D341Med (cell line): ENCODE results near the gene WDR86.

Source experiments
- DNase-seq: peaks from one replicate; pipeline ENCODE4 v3.0.0; 2012; ENCODE audit warnings: low spot score

Gene WDR86

DNA sequence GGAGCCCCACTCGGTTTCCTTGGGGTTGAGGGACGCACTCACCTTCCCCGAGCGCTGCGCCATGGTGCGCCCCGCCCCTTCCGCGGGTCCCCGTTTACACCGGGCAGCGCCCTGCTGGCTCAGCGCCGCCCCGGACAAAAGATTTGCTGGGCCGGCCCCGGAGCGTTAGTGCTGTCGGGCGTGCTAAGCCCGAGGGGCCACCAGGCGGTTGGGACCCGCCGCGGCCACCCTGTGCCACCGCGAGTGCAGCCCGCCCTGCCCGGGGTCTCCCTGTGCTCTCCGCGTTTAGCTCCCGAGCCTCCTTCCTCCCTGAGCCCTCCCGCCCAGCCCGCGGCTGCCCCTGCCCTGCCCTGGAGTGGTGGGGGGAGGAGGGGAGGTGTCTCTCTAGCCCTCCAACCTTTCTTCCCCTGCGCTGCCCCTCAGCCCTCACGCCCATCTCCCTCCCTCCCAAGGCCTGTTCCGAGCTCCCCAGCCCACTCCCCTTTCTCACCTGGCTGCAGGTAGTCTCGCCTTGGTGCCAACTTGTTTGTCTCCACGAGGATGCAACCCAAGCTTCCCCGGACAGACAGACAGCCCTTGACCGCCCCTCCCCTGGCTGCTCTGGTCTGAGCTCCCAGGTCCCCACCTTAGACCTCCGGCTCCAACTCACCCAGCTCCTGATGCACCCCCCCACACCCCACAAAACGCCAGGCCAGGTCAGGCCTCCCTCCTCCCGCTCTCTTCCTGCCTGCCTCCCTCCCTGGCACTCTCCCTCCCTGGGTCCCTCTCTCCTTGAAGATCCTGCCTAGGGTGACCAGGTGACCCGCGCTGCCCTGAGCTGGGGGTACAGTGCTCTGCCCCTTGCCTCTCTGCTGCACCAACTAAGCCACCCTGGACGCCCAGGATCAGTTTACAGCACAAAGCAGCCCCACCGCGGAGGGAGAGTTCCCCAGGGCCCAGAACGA lies 30.3 kb upstream of the WDR86 start, which contains the start of gene CRYGN:
TSS of gene CRYGN (minus strand) at position 287 of the 944 bp plus-strand sequence. CDS start at position 63, 224 bp downstream.
- DNase-seq: no peak

DNA sequence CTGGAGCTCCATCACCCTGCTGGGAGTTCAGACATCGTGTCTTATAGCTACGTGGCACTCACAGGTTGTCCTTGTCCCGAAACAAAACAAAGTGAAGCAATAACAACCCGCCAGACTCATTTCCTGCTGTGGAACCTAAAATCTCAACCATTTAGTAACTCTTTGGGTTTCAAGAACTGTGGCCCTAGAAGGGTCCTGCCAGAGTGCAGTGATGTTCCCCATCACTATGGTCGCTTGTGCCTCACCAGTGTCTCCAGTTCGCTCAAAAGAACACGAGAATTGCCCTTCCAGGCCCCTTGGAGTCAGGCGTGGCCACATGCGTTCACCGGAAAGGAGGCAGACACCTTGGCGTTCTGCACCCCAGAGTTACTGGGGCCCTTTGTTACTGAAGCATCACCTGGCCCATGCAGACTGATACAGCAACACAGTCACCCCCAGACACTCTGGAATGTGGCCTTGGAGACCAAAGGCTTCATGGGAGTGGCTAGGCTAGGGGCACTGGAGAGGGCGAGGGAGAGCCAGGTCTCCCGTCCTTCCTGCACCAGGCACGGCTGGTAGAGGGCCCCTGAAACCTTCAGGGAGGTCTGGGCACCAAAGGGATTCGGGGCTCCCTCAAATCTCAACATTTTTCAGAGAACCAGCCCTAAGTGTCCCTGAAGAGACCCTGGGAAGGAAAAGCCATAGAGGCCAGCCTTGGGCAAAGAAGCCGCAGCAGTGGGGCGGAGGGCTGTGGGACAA lies 29.2 kb upstream of the WDR86 start:
- DNase-seq: no peak

- DNase-seq: no peak
Observed at GRCh38 chr7:151437866-151438516, 28.2 kb upstream of the WDR86 start.

GRCh38 chr7:151437159-151437553 lies 27.3 kb upstream of the WDR86 start:
- DNase-seq: no peak

DNA sequence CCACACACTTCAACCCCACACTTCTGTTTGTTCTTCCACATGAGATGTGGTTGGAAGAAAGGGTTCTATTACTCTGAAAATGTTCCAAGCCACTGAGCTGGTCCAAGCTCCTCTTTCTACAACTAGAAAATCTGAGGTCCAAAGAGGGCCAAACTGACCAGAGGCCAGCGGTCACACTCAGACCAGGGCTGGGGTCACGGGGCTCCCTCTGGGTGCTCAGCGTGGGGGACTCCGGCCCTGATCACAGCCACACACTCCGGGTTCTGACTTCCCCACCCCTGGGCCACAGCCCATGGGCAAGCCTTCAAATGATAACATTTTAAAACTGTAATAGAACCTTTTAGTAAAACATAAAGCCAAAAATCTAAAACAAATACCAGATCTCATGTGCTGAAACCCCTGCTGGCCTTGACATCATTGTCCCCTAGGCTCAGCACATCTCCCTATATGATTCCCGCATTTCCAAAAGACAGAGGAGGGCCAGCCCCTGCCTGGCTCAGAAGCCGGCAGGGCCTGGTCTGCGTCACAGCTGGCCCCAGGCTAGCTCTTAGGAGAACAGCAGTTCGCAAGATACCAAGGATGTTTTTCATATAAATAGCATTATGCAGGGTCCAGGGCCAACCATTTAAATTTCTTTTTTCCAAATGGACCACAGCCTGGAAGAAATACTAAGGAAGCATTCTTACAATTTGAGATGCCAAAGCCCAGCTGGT lies 26.8 kb upstream of the WDR86 start:
- DNase-seq: no peak

GRCh38 chr7:151435971-151436370 lies 26.1 kb upstream of the WDR86 start:
- no peak for DNase-seq

DNA sequence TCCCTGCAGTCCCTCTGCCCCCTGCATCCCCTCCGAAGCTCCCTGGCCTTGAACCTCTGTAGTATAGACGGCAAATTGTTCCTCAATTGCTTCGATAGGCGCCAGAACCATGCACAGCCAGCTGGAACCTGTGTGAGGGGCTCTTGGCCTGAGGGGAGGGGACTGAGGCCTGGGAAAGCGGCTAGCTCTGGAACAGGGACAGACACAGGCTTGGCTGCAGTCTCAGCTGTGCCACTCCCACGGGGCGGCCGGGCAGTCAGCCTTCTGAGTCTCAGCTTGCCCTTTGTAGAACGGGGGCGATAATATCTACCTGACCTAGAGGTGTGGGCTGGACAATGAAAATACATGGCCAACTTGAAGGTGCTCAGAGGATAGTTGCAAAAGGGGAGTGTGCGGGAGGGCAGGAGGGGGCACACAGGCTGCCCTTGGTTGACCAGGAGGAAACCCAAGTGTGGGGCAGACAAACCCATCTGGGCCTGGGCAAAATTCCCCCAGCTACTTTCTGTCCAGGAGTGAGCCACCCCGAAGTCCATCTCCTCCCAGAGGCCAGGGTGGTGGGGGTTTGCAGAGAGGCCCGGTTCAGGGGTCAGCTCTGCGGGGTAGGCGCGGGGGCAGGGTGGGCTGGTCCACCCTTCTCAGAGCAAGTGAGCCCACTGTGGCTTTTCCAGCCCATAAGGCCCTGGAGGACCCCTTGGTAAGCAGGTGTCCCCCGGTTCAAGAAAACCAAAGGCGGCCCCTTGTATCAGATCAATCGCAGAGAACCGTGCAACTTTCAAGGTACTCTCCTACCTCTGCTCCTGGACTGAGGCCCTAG lies 25.5 kb upstream of the WDR86 start:
- no peak for DNase-seq

- no peak for DNase-seq
Observed at GRCh38 chr7:151434549-151434948, 24.7 kb upstream of the WDR86 start.

- DNase-seq: no peak
Observed at GRCh38 chr7:151433721-151434400, 24.0 kb upstream of the WDR86 start.

DNA sequence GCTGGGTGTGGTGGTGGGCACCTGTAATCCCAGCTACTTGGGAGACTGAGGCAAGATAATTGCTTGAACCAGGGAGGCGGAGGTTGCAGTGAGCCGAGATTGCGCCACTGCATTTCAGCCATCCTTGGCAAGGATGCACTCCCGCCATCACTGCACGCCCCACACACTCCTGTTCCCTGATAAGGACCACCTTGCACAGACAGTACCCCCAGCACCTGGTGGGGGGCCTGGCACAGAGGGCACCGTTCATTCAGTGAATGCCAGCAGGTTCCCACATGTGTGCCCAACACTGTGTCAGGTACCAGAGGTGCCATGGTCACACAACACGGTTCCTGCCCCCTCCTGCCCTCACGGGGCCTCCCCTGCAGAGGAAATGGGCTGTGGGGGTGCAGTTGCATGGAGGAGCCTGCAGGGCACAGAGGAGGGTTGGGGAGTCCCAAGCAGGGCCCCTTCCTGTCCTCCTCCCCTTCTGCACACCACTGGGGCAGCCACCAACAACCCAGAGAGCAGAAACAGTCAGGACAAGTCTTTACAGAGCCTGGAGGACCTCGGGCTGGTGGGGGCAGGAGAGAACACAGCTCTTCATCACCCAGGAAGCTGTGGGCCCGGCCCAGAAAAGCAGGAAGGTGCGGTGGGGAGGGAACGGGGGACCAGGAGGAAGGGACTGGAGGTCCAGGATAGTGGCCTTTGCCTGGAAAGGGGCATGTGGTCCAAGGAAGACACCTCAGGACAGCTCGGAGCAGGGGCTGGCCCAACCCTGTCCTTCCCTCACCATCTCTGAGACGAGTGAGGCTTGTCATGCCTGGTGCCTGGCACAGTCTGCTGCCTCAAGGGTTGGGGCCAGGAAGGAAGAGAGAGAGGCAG lies 23.1 kb upstream of the WDR86 start:
- no peak for DNase-seq

GRCh38 chr7:151431768-151432311 lies 22.0 kb upstream of the WDR86 start:
- DNase-seq: no peak

DNA sequence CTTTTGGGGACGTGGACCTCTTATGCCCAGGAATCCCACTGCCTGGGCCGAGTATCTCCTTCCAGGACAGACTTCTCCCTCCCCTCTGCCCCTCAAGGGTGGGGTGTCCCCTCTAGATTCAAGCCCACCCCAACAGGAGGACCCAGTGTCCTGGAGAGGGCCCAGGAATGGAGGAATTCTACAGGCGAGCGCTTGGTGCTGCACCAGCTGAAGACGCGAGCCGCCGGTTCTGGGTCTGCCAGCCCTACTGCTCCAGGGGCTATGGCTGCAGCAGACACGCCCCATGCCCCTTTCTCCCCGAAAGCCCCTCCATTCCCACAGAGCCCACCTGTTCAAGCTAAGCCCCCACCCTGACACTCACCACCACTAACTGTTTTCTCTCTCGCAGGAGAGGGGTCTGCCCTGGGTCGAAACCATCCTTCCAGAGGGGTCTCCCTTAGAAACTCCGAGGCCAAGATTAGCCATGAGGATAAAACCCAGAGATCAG lies 21.5 kb upstream of the WDR86 start:
- no peak for DNase-seq

GRCh38 chr7:151430391-151431205 lies 20.8 kb upstream of the WDR86 start:
- no peak for DNase-seq

DNA sequence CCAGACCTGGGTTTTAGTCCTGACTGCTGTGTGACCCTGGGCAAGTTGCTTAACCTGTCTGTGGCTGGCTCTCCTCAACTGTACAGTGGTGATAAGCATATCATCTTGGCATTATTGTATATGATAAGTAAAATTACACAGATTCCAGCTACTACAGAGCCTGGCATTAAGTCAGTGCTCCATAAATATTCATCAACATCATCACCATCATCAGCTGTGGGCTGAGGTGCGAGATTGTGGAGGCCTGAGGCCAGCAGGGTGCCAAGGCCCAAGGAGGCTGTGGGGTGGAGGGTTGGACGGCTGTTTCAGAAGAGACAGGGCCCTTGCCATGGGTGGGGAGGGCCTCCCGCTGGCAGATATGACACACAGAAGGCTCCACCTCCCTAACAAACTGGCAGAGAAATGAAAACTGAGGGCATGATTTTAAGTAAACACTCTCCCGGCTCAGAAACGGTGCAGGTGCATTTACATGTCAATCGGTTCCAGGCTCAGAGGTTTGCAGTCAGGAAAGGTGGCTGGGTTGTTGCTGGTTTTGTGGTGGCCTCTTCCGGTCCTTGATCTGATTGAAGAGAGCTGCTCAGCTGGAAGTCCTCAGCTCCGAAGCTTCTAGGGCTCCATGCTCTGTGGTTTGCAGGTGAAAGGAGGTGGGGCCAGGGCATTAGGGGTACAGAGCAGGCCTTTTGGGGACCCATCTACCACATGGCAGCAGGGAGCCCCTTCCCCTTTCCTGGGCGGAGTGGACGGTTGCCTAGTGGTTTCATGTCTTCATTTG lies 19.9 kb upstream of the WDR86 start:
- DNase-seq: no peak

GRCh38 chr7:151429237-151429559 lies 19.4 kb upstream of the WDR86 start:
- DNase-seq: no peak

DNA sequence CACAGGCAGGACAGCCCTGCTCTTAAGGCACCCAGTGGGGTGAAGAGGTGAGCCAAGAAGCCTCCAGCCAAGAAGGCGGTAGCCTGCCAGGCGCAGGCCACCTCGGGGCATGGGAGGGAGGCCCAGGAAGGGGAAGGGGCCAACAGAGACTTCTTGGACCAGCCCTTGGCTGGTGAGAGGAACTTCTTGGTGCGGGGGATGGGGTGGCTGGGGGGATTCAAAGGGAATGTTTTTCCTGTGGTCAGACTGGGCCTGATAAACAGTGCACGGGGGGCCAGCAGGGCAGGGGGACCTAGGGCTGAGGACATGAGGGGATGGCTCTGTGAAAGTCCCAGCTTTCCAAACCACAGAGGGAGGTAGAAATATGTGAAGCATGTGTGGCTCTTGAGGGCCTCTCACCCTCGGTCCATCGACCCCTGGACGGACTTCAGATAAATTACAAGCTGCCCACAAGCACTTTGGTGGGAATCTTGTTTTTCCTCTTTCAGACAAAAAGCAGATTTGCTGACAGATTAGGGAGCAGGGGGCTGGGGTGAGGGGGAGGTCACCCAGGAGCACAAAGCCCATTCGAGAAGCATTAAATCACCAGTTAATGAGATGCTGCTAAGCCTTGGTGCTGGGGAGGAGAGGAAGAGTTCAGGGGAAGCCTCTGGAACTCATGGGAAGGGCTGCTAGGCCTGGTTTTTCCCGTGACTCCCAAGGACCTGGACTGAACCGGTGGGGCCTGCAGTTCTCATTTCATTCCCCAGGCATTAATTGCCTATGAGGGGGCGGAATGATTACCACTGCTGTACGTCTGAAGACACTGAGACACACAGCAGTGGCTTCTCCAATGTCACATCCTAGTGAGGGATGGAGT lies 18.8 kb upstream of the WDR86 start:
- no peak for DNase-seq
